ENCODE results near the gene HSD17B14. TPM values are rescaled to one million over a fixed set of nuclear protein-coding genes. Genes with fewer than 3 reads are reported as not detected.

The HSD17B14 gene
- total and polyA plus RNA-seq, 2 of the 13 experiments (the other 11 are each of a cell fraction or from before 2014, with no cell fraction given): 0.58 to 1.2 TPM

DNA sequence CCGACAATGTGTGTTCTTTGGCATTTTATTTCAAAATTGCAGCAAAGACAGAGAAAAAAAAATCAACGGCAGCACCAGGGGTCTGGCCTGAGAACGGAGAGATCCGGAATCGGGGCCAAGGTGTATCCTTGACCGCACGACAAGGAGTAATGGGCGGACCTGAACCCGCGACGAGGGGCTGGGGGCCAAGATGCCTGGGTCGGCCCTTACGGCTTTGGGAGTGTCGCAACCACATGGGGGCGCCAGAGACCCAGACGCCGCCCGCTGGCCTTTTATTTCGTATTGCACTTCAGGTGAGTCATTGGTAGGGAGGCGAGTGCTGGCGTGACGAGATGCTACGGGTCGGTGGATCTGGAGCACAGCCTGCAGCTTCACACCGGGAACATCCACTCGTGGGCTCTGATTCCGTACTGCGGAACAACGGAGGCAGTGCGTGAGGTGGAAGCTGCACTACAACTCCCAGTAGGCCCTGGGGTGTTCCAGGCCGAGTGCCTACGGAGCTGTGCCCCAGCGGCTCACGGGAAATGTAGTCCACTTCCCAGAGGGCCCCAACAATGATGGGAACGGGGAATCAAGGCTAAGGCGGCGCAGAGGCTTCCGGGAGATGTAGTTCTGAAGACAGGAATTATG lies 41.1 kb downstream of the HSD17B14 start (continued):
- TF ChIP-seq YEATS4 (CRISPR knock-in tag; IDR thresholded peaks at IDR 0.05; ENCODE audit: borderline replicate concordance) (no peak), SRSF4 (IDR thresholded peaks at IDR 0.05; ENCODE audit: low read depth, low read length, poor library complexity, severe bottlenecking) (no peak), ZSCAN25 (CRISPR knock-in tag; IDR thresholded peaks at IDR 0.05) (0 out of 2 replicates have a peak, but pooled peaks have one; percentile 22), ELF1 (CRISPR knock-in tag; IDR thresholded peaks at IDR 0.05) (peak; percentile 93), HNRNPLL (IDR thresholded peaks at IDR 0.05; ENCODE audit: low read depth, low read length, poor library complexity, severe bottlenecking) (peak; percentile 60), POLR2A (IDR thresholded peaks at IDR 0.05; ENCODE audit: insufficient read depth in 1 of 2, low read depth in 2 of 2, low read length in 2 of 2) (peak in 1 of 2 experiments; percentile 39; a peak in 1 of 4 replicates), ZNF567 (CRISPR knock-in tag; IDR thresholded peaks at IDR 0.05; ENCODE audit: borderline replicate concordance) (no peak)

DNA sequence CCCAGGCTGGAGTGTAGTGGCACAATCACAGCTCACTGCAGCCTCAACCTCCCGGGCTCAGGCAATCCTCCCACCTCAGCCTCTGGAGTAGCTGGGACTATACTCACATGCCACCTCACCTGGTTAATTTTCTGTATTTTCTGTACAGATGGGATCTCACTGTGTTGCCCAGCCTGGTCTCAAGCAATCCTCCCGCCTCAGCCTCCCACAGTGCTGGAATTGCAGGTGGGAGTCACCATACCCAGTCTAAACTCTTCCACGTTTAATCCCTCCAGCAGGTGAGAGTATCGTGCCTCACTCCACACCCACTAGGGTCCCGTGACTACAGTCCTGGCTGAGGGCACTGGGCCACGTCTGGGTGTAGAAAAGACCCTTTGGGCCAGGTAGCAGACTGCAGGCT lies 42.0 kb downstream of the HSD17B14 start:
- peaks cover 28% of the 10 kb centered on the region for H3K4me1 ChIP-seq (ENCODE audit: insufficient read depth, low read length)
- POLR2A ChIA-PET: interaction anchor here (1.6 kb wide), 1 partner anchor 13 kb away, joined by 8 read pairs; no protein-coding TSS in a partner anchor
- H4K20me1 ChIP-seq (ENCODE audit: insufficient read depth, low read length): no peaks in the 10 kb centered on the region
- H2AFZ ChIP-seq (ENCODE audit: low read length): no peak overlapping the region
- no peak overlapping the region for H3K4me2 ChIP-seq (ENCODE audit: low read depth, low read length)
- DNase-seq (ENCODE audit: low spot score): no peak
- H3K36me3 ChIP-seq (replicated peaks in 1 of 2; ENCODE audit: control insufficient read depth in 1 of 2, insufficient read depth in 2 of 2, low read length in 2 of 2): no peaks in the 10 kb centered on the region
- peak; percentile 90 for TF ChIP-seq ZNF121 (CRISPR knock-in tag; IDR thresholded peaks at IDR 0.05)
- TF ChIP-seq, protein P1, sequence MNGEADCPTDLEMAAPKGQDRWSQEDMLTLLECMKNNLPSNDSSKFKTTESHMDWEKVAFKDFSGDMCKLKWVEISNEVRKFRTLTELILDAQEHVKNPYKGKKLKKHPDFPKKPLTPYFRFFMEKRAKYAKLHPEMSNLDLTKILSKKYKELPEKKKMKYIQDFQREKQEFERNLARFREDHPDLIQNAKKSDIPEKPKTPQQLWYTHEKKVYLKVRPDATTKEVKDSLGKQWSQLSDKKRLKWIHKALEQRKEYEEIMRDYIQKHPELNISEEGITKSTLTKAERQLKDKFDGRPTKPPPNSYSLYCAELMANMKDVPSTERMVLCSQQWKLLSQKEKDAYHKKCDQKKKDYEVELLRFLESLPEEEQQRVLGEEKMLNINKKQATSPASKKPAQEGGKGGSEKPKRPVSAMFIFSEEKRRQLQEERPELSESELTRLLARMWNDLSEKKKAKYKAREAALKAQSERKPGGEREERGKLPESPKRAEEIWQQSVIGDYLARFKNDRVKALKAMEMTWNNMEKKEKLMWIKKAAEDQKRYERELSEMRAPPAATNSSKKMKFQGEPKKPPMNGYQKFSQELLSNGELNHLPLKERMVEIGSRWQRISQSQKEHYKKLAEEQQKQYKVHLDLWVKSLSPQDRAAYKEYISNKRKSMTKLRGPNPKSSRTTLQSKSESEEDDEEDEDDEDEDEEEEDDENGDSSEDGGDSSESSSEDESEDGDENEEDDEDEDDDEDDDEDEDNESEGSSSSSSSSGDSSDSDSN (CRISPR knock-in tag; IDR thresholded peaks at IDR 0.05): no peak
- CTCF ChIA-PET (ENCODE audit: low intra/inter-chr PET ratio, low total read pairs): interaction anchor here (0.8 kb wide), 1 partner anchor 41 kb away, joined by 5 read pairs; the partner anchor contains the start of gene HSD17B14
- no peaks in the 10 kb centered on the region for H3K27me3 ChIP-seq (ENCODE audit: control insufficient read depth in 1 of 2, insufficient read depth in 2 of 2, low read length in 2 of 2)
- H3K9ac ChIP-seq (ENCODE audit: insufficient read depth, low read depth, low read length): no peak overlapping the region
- no peaks in the 10 kb centered on the region for H3K9me3 ChIP-seq (ENCODE audit: low read length)
- intact Hi-C loops (cut with micrococcal nuclease; ENCODE audit: unreplicated experiment): no loop called here
- H3K79me2 ChIP-seq (ENCODE audit: insufficient read depth, low read length): no peaks in the 10 kb centered on the region
- BruUV-seq (replicated peaks): no TSS peak
- no peak for ATAC-seq
- 59% methylated on average over 6 of the region's 6 CpGs for WGBS (ENCODE audit: low lambda C conversion rate)
- in situ Hi-C loops (cut with HindIII; ENCODE audit: extremely low pct_ligation_motif_present, low pct_unique_long_range_greater_than_20kb): no loop called here
- no peak overlapping the region for H3K4me3 ChIP-seq (replicated peaks in 1 of 3; ENCODE audit: insufficient read depth in 1 of 3, low read depth in 2 of 3, low read length in 3 of 3)
- no peak for FAIRE-seq
- H3K27ac ChIP-seq (ENCODE audit: extremely low read length, insufficient read depth, low read length): no peak overlapping the region

Data from HepG2 (cell line).